ENCODE results near the gene CRY2.

CRY2 gene

DNA sequence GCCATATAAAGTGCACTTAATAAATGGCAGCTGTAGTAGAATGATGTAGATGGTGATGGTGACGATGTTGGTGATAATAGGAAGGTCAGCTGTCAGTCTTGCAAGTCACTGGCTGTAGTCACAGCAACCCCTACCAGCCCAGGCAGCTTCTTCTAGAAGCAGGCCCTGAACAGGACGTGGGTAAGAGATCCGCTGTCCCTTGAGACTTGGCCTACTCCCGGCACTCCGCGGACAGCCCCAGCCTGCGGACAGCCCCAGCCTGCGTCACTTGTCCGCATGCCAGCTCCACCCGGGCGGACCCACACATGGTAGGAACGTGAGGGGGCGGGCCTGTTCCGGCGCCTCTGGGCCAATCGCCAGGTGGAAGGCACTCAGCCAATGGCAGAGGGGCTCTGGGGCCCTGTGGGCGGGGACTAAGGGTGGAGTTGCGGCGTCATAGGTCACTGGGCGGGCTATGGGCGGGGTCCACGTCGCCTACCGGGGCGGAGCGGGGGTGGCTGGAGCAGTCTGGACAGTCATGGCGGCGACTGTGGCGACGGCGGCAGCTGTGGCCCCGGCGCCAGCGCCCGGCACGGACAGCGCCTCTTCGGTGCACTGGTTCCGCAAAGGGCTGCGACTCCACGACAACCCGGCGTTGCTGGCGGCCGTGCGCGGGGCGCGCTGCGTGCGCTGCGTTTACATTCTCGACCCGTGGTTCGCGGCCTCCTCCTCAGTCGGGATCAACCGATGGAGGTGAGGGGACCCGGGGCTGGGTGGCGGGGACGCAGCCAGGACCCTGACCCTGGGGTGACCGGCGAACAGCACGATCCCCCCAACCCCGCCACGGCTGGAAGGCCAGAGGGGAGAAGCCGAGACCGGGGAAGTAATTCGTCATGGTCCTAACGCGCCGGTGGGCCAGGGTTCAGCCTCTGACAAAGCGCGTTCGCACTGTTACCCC, at the start of gene CRY2:
TSS of gene CRY2 (plus strand) at position 502 of the 937 bp plus-strand sequence. CDS start at position 518, 16 bp downstream.
- Histone ChIP-seq H3K9me3 (ENCODE audit: control insufficient read depth in 1 of 2, low read length in 2 of 2) (no peaks in the 10 kb centered on the region), H3K4me3 (ENCODE audit: low read depth in 1 of 2, low read length in 2 of 2) (peak within 1 kb of the TSS; percentile 85 to 89), H3K4me1 (ENCODE audit: control insufficient read depth in 1 of 2, insufficient read depth in 2 of 2, low read length in 2 of 2) (peaks cover 40 to 43% of the 10 kb centered on the region in 2 donors), H3K36me3 (ENCODE audit: control insufficient read depth in 1 of 2, insufficient read depth in 2 of 2, low read length in 2 of 2) (peaks cover 0 to 4% of the 10 kb centered on the region in 2 donors), H3K27ac (ENCODE audit: low read length) (peak within 1 kb of the TSS; percentile 96), H3K27me3 (ENCODE audit: low read depth, low read length) (no peaks in the 10 kb centered on the region)

- Histone ChIP-seq H3K27ac (ENCODE audit: low read length) (peak overlapping the region; percentile 0), H3K27me3 (ENCODE audit: low read depth, low read length) (no peaks in the 10 kb centered on the region), H3K36me3 (ENCODE audit: control insufficient read depth in 1 of 2, insufficient read depth in 2 of 2, low read length in 2 of 2) (no peaks in the 10 kb centered on the region), H3K9me3 (ENCODE audit: control insufficient read depth in 1 of 2, low read length in 2 of 2) (no peaks in the 10 kb centered on the region), H3K4me1 (ENCODE audit: control insufficient read depth in 1 of 2, insufficient read depth in 2 of 2, low read length in 2 of 2) (peaks cover 0 to 3% of the 10 kb centered on the region in 2 donors), H3K4me3 (ENCODE audit: low read depth in 1 of 2, low read length in 2 of 2) (no peak overlapping the region)
Measured at GRCh38 chr11:45798793-45799441, 48.4 kb upstream of the CRY2 start.

- no peaks in the 10 kb centered on the region for H3K27me3 ChIP-seq (ENCODE audit: low read depth, low read length)
- H3K36me3 ChIP-seq (ENCODE audit: control insufficient read depth in 1 of 2, insufficient read depth in 2 of 2, low read length in 2 of 2), result no peaks in the 10 kb centered on the region
- no peak overlapping the region for H3K4me3 ChIP-seq (ENCODE audit: low read depth in 1 of 2, low read length in 2 of 2)
- peaks cover 0 to 6% of the 10 kb centered on the region in 2 donors for H3K4me1 ChIP-seq (ENCODE audit: control insufficient read depth in 1 of 2, insufficient read depth in 2 of 2, low read length in 2 of 2)
- peak overlapping the region; percentile 0 for H3K27ac ChIP-seq (ENCODE audit: low read length)
- no peaks in the 10 kb centered on the region for H3K9me3 ChIP-seq (ENCODE audit: control insufficient read depth in 1 of 2, low read length in 2 of 2)
Measured at GRCh38 chr11:45799562-45799961, 47.7 kb upstream of the CRY2 start.

DNA sequence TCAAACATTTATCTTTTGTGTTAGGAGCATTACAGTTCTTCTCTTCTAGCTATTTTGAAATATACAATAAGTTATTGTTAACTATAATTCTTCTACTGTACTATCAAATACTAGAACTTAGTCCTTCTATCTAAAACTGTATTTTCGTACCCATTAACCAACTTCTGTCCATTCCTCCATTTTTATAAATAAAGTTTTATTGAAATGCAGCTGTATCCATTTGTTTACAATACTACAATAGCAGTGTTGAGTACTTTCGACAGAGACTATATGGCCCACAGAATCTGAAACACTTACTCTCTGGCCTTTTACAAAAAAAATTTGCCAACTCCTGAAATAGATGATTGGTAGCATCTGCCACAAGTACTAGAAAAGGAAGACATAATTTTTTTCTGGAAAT, 47.0 kb upstream of the CRY2 start:
- Histone ChIP-seq H3K27me3 (ENCODE audit: low read depth, low read length) (no peaks in the 10 kb centered on the region), H3K4me1 (ENCODE audit: control insufficient read depth in 1 of 2, insufficient read depth in 2 of 2, low read length in 2 of 2) (peaks cover 0 to 6% of the 10 kb centered on the region in 2 donors), H3K9me3 (ENCODE audit: control insufficient read depth in 1 of 2, low read length in 2 of 2) (no peaks in the 10 kb centered on the region), H3K27ac (ENCODE audit: low read length) (no peak overlapping the region), H3K36me3 (ENCODE audit: control insufficient read depth in 1 of 2, insufficient read depth in 2 of 2, low read length in 2 of 2) (no peaks in the 10 kb centered on the region), H3K4me3 (ENCODE audit: low read depth in 1 of 2, low read length in 2 of 2) (no peak overlapping the region)

DNA sequence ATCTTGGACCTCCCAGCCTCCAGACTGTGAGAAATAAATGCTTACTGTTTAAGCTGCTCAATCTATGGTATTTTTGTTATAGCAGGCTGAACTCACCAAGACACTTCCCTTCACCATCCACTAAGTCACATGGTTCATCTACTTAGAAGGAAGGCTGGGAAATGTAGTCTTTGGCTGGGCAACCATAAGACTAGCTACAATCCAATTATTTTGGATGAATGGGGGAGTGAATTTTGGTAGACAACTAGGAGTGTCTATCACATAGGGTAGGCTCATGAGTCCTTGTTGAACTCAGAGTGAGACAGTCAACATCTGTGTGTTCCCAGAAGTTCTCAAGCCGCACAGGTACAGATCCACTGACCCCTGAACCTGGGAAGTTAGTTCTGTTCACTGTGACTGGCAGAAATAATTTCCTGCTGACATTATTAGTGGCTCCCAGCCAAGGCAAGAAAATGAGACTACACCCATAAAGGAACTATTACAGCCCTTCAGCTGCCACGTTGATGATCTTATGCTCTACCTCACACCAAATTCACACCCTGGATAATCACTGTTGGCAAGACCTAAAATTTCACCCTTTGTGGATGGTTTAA, 45.5 kb upstream of the CRY2 start:
- Histone ChIP-seq H3K4me3 (ENCODE audit: low read depth in 1 of 2, low read length in 2 of 2) (no peak overlapping the region), H3K4me1 (ENCODE audit: control insufficient read depth in 1 of 2, insufficient read depth in 2 of 2, low read length in 2 of 2) (peaks cover 9 to 22% of the 10 kb centered on the region in 2 donors), H3K27ac (ENCODE audit: low read length) (peak overlapping the region; percentile 57), H3K27me3 (ENCODE audit: low read depth, low read length) (no peaks in the 10 kb centered on the region), H3K9me3 (ENCODE audit: control insufficient read depth in 1 of 2, low read length in 2 of 2) (no peaks in the 10 kb centered on the region), H3K36me3 (ENCODE audit: control insufficient read depth in 1 of 2, insufficient read depth in 2 of 2, low read length in 2 of 2) (no peaks in the 10 kb centered on the region)

- Histone ChIP-seq H3K36me3 (ENCODE audit: control insufficient read depth in 1 of 2, insufficient read depth in 2 of 2, low read length in 2 of 2) (no peaks in the 10 kb centered on the region), H3K4me1 (ENCODE audit: control insufficient read depth in 1 of 2, insufficient read depth in 2 of 2, low read length in 2 of 2) (peaks cover 18 to 31% of the 10 kb centered on the region in 2 donors), H3K9me3 (ENCODE audit: control insufficient read depth in 1 of 2, low read length in 2 of 2) (no peaks in the 10 kb centered on the region), H3K27me3 (ENCODE audit: low read depth, low read length) (no peaks in the 10 kb centered on the region), H3K4me3 (ENCODE audit: low read depth in 1 of 2, low read length in 2 of 2) (no peak overlapping the region), H3K27ac (ENCODE audit: low read length) (peak overlapping the region; percentile 57)
Measured at GRCh38 chr11:45802531-45803317, 44.6 kb upstream of the CRY2 start.

DNA sequence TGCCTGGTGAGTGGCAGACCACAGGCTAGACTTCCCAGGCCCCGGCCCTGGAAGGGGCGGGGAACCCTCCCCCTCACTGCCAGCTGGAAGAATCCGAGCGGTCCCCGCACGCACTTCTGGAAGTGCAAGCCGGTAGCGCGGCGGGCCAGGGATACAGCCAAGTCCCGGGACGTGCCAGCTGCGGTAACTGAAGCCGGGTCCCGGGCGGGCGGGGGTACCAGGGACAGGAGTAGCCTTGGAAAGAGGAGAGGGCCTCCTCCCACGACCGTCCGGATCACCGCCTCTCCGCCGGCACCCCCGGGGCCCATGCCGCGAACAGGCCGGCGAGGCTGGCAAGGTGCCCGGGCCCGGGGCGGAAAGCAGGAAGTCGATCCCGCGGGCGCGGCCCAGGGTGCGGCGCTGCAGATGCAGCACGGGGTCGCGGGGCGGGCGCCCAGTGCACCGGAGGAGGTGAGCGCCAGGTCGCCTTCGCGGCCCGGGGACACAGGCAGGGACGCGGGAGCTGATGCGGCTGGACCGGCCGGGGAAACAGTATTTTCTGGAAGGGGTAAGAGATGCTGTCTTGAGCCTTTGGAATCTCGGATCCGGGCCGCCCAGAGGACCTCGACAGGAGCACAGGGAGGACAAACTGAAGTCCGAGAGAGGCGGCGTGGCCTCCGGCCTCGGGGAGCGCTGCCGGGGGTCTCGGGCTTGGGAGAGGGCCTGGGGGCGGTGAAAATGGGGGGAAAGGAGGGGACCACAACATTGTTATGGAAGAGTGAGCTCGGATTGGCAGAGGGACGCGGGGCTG, 43.1 kb upstream of the CRY2 start:
- Histone ChIP-seq H3K4me3 (ENCODE audit: low read depth in 1 of 2, low read length in 2 of 2) (peak overlapping the region; percentile 80 to 87), H3K27ac (ENCODE audit: low read length) (peak overlapping the region; percentile 78), H3K4me1 (ENCODE audit: control insufficient read depth in 1 of 2, insufficient read depth in 2 of 2, low read length in 2 of 2) (peaks cover 18 to 34% of the 10 kb centered on the region in 2 donors), H3K36me3 (ENCODE audit: control insufficient read depth in 1 of 2, insufficient read depth in 2 of 2, low read length in 2 of 2) (peaks cover 0 to 4% of the 10 kb centered on the region in 2 donors), H3K27me3 (ENCODE audit: low read depth, low read length) (no peaks in the 10 kb centered on the region), H3K9me3 (ENCODE audit: control insufficient read depth in 1 of 2, low read length in 2 of 2) (no peaks in the 10 kb centered on the region)

- Histone ChIP-seq H3K36me3 (ENCODE audit: control insufficient read depth in 1 of 2, insufficient read depth in 2 of 2, low read length in 2 of 2) (peaks cover 0 to 6% of the 10 kb centered on the region in 2 donors), H3K27ac (ENCODE audit: low read length) (peak within 1 kb of the TSS; percentile 78), H3K4me3 (ENCODE audit: low read depth in 1 of 2, low read length in 2 of 2) (peak within 1 kb of the TSS; percentile 80 to 87), H3K27me3 (ENCODE audit: low read depth, low read length) (no peaks in the 10 kb centered on the region), H3K4me1 (ENCODE audit: control insufficient read depth in 1 of 2, insufficient read depth in 2 of 2, low read length in 2 of 2) (peaks cover 18 to 34% of the 10 kb centered on the region in 2 donors), H3K9me3 (ENCODE audit: control insufficient read depth in 1 of 2, low read length in 2 of 2) (no peaks in the 10 kb centered on the region)
Measured at GRCh38 chr11:45804761-45805304, 42.4 kb upstream of the CRY2 start, which contains the start of gene SLC35C1. Gene SLC35C1, plus strand, starts transcription at chr11:45805149. Its CDS starts 653 bp downstream, at chr11:45805802.

GRCh38 chr11:45805305-45806071, 41.8 kb upstream of the CRY2 start:
- peaks cover 18 to 34% of the 10 kb centered on the region in 2 donors for H3K4me1 ChIP-seq (ENCODE audit: control insufficient read depth in 1 of 2, insufficient read depth in 2 of 2, low read length in 2 of 2)
- H3K36me3 ChIP-seq (ENCODE audit: control insufficient read depth in 1 of 2, insufficient read depth in 2 of 2, low read length in 2 of 2), result peaks cover 0 to 10% of the 10 kb centered on the region in 2 donors
- H3K9me3 ChIP-seq (ENCODE audit: control insufficient read depth in 1 of 2, low read length in 2 of 2), result no peaks in the 10 kb centered on the region
- peak overlapping the region; percentile 78 for H3K27ac ChIP-seq (ENCODE audit: low read length)
- peak overlapping the region; percentile 75 to 87 for H3K4me3 ChIP-seq (ENCODE audit: low read depth in 1 of 2, low read length in 2 of 2)
- H3K27me3 ChIP-seq (ENCODE audit: low read depth, low read length), result no peaks in the 10 kb centered on the region
